ENCODE data around the gene HYAL3. TPM values are rescaled to one million over a fixed set of nuclear protein-coding genes. Genes with fewer than 3 reads are reported as not detected.

HYAL3 gene
- total and polyA plus RNA-seq, 2 of the 13 experiments (the other 11 are each of a cell fraction or from before 2014, with no cell fraction given): 5.5 to 10.4 TPM

DNA sequence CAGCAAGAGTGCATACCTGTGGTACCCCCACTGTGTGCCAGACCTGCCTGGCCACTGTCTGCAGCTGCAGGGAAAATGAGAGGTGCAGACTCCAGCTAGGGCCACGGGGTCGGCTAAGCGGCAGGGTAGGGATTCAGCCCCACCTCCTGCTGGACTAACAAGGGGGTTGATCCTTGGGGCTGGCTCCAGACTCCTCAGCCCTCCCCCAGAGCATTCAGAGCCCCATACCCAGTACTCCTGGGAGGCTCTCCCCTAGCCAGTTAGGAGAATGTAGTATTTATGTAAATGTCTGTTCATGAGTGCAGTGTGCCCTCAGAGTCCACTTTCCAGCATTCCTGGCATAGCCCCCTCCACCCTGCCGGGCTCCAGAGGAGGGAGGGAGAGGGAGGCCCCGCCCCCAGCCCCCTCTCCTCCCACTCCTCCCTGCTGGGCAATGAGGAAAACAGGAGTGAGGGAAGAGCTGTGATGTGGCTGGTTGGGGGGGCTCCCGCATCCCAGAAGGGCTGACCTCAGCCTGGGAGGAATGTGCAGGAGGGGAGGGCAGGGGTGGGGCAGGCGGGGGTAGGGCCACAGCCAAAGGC lies 34.7 kb downstream of the HYAL3 start (continued):
- TF ChIP-seq, protein P1, sequence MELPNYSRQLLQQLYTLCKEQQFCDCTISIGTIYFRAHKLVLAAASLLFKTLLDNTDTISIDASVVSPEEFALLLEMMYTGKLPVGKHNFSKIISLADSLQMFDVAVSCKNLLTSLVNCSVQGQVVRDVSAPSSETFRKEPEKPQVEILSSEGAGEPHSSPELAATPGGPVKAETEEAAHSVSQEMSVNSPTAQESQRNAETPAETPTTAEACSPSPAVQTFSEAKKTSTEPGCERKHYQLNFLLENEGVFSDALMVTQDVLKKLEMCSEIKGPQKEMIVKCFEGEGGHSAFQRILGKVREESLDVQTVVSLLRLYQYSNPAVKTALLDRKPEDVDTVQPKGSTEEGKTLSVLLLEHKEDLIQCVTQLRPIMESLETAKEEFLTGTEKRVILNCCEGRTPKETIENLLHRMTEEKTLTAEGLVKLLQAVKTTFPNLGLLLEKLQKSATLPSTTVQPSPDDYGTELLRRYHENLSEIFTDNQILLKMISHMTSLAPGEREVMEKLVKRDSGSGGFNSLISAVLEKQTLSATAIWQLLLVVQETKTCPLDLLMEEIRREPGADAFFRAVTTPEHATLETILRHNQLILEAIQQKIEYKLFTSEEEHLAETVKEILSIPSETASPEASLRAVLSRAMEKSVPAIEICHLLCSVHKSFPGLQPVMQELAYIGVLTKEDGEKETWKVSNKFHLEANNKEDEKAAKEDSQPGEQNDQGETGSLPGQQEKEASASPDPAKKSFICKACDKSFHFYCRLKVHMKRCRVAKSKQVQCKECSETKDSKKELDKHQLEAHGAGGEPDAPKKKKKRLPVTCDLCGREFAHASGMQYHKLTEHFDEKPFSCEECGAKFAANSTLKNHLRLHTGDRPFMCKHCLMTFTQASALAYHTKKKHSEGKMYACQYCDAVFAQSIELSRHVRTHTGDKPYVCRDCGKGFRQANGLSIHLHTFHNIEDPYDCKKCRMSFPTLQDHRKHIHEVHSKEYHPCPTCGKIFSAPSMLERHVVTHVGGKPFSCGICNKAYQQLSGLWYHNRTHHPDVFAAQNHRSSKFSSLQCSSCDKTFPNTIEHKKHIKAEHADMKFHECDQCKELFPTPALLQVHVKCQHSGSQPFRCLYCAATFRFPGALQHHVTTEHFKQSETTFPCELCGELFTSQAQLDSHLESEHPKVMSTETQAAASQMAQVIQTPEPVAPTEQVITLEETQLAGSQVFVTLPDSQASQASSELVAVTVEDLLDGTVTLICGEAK (IDR thresholded peaks at IDR 0.05): no peak
- TF ChIP-seq, protein P1 (CRISPR knock-in tag; IDR thresholded peaks at IDR 0.05): no peak
- TF ChIP-seq ZNF775 (CRISPR knock-in tag; IDR thresholded peaks at IDR 0.05; ENCODE audit: borderline replicate concordance): no peak
- TF ChIP-seq MEF2D (CRISPR knock-in tag; IDR thresholded peaks at IDR 0.05): no peak
- no peak for TF ChIP-seq SAFB2 (CRISPR knock-in tag; IDR thresholded peaks at IDR 0.05; ENCODE audit: borderline replicate concordance, low read depth)
- TF ChIP-seq, protein P2, sequence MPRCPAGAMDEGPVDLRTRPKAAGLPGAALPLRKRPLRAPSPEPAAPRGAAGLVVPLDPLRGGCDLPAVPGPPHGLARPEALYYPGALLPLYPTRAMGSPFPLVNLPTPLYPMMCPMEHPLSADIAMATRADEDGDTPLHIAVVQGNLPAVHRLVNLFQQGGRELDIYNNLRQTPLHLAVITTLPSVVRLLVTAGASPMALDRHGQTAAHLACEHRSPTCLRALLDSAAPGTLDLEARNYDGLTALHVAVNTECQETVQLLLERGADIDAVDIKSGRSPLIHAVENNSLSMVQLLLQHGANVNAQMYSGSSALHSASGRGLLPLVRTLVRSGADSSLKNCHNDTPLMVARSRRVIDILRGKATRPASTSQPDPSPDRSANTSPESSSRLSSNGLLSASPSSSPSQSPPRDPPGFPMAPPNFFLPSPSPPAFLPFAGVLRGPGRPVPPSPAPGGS (CRISPR knock-in tag; IDR thresholded peaks at IDR 0.05): no peak
- TF ChIP-seq KMT2A (CRISPR knock-in tag; IDR thresholded peaks at IDR 0.05): no peak
- TF ChIP-seq, protein P3, sequence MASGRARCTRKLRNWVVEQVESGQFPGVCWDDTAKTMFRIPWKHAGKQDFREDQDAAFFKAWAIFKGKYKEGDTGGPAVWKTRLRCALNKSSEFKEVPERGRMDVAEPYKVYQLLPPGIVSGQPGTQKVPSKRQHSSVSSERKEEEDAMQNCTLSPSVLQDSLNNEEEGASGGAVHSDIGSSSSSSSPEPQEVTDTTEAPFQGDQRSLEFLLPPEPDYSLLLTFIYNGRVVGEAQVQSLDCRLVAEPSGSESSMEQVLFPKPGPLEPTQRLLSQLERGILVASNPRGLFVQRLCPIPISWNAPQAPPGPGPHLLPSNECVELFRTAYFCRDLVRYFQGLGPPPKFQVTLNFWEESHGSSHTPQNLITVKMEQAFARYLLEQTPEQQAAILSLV (CRISPR knock-in tag; IDR thresholded peaks at IDR 0.05; ENCODE audit: borderline replicate concordance): no peak
- no peak for TF ChIP-seq ZNF841 (CRISPR knock-in tag; IDR thresholded peaks at IDR 0.05; ENCODE audit: borderline replicate concordance)
- TF ChIP-seq GTF3A (CRISPR knock-in tag; conservative IDR thresholded peaks at IDR 0.05): no peak
- TF ChIP-seq MBNL3 (CRISPR knock-in tag; conservative IDR thresholded peaks at IDR 0.05): no peak
- no peak for TF ChIP-seq REXO4 (CRISPR knock-in tag; IDR thresholded peaks at IDR 0.05; ENCODE audit: borderline replicate concordance)
- no peak for TF ChIP-seq GZF1 (CRISPR knock-in tag; IDR thresholded peaks at IDR 0.05)
- TF ChIP-seq ZFY (CRISPR knock-in tag; IDR thresholded peaks at IDR 0.05): peak; percentile 15; the same call in 1 of the 2 replicates
- peak; percentile 62 for TF ChIP-seq GATAD2A (CRISPR knock-in tag; IDR thresholded peaks at IDR 0.05)
- TF ChIP-seq KAT7 (CRISPR knock-in tag; IDR thresholded peaks at IDR 0.05; ENCODE audit: borderline replicate concordance): no peak
- TF ChIP-seq, protein P4, sequence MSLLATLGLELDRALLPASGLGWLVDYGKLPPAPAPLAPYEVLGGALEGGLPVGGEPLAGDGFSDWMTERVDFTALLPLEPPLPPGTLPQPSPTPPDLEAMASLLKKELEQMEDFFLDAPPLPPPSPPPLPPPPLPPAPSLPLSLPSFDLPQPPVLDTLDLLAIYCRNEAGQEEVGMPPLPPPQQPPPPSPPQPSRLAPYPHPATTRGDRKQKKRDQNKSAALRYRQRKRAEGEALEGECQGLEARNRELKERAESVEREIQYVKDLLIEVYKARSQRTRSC (CRISPR knock-in tag; IDR thresholded peaks at IDR 0.05; ENCODE audit: low read depth): no peak
